T-helper 1 cell treated with Interleukin-12 subunit alpha and Interleukin-12 subunit beta and Interleukin-4 antibody, amounts not matched to agents 30 ng/mL and 1 ng/mL, for 36 hours (primary cell): Measurements from ENCODE around the gene MOK. TPM values are rescaled to one million over a fixed set of nuclear protein-coding genes. Genes with fewer than 3 reads are reported as not detected.

Source experiments
- intact Hi-C: fragments of 100-400 bp; cut with micrococcal nuclease; formaldehyde crosslinking; loops from one replicate; pipeline ENCODE4 v1.15.1; 2024
- total RNA-seq: library from RNA; stranded (reverse); gene quantifications from 2 replicates; pipeline ENCODE4 v1.2.3, GENCODE V29; 2022

Gene MOK
- total RNA-seq, 1 donor from 2014 or later, result 2.3 TPM

DNA sequence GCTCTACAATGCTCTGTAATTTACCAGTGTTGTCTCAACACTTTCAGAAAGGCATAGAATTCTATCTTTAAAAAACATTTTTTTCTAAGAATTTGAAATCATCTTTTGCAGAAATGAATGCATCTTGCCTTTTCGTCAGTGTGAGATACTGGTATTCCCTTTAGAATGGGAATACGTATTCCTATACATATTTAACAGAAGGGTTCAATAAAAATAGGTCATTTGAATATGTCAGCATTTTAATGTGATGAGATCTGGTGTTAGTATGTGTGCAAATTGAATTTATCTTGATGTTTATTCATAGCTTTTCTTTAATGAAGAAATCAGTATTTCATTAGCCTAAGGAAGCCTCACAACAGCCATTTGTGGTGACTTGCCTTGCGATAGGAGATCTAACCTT, 121.1 kb downstream of the MOK start:
- intact Hi-C loops, result no loop called here

DNA sequence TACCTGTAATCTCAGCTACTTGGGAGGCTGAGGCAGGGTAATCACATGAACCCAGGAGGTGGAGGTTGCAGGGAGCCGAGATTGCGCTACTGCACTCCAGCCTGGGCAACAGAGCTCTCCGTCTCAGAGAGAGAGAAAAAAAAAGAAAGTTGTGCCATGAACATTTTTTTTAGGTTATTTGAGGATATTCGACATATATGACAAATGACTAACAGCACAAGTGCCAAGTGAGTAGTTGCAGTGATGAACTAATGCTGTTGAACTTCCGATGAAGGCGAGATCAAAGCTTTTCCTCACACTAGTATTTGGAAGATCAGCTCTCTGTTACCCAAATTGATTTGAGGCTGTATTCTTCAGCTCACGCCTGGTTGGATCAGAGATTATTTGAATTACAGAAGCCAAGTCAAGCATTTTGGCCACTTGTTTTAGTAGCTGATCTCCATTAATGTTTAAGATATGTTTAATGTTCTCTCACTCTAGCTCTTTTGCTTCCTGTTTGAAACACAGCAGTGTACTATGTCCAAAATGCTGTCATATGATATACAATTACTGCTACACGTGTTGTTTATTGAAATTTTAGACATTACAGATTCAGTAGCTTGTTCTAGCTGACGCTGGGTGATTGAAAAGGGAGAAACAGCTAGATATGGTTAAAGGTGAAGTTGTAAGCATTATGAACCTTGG, 121.9 kb downstream of the MOK start:
- intact Hi-C loops, result no loop called here

DNA sequence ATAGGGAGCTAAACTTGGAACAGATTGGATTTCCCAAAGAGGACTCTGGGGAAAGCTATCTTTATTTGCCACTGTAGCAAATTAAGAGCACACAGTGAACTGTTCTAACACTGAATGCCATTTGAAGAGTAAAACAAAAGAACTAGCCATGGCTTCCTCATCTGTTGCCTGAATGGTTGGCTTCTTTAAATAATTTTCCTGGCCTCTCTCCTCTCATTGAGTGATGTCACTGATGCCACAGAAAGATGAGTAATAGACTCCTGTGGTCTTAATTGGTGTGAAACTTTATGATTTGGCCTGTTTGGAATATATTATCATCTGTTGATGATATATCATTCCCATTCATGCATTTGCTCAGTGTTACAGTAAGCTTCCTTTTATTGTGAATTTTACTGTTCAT, 122.8 kb downstream of the MOK start:
- intact Hi-C loops, result no loop called here

DNA sequence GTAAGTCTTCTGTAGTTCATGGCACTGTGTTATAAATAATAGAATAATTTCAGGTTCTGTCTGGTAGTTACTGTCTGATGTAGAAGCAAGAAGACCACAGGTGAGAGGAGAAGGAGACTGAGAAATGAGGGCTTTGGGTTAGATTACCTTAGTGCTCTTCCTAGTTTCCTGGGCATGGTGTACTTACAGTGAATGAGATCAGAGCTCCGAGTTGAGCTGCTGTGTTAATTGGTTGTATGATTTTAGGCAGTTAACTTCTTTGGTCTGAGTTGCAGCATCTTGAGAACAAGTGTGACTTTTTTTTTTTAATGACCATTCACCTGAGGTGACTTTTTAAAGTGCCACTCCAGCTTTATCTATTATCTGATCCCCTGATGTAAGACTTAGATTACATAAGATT, 123.8 kb downstream of the MOK start:
- intact Hi-C loops, result no loop called here

DNA sequence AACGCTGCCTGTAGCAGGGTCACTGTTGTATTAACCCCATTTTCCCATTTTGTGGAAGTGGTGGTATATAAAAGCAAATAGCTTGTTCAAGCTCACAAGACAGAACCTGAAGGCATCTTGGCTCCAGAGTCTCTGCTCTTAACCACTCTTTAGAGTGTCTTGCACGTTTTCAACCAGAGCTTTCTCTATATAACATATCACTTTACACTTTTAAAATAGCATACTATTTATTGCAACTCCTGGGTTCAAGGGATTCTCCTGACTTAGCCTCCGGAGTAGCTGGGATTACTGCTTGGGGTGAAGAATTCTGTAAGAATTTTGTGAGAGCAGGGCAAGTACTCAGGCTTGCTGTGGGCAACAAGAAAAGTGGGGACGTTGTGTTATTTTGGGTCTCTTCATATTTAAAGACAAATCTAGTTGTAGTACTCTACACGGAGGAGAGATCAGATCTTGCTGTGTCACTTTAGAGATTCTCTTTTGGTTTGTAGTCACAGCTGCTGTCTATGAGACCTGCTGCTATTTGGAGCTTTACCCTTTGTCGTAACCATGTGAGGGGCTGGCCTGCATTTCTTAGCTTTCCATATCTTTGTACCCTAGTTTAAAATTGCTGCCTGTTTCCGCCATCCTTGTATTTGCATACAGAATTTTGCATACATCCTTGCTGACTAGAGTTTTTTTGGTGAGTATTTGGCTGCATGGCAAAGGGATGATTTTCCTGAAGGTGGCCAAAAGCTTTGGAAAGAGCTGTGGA, 124.5 kb downstream of the MOK start:
- intact Hi-C loops, result no loop called here

Other genes with a start within 250 kb of the MOK start
- gene HSP90AA1, start 218.1 kb downstream of the MOK start, total RNA-seq, result 580 and 595 TPM in 2 replicates
- 39.8 and 41.4 TPM in 2 replicates for gene WDR20, start 165.3 kb downstream of the MOK start, total RNA-seq
- 14.8 and 16.4 TPM in 2 replicates for gene ZNF839, start 14.6 kb upstream of the MOK start, total RNA-seq
- gene CINP, start 57.7 kb upstream of the MOK start, total RNA-seq, result 27.4 and 33.0 TPM in 2 replicates
- 13.3 and 14.1 TPM in 2 replicates for gene TECPR2, start 57.8 kb upstream of the MOK start, total RNA-seq
- gene ANKRD9, start 204.6 kb upstream of the MOK start, total RNA-seq, result 5.0 and 5.5 TPM in 2 replicates